NCI-H2081 treated with DMSO at 0.1 percent for 48 hours (cell line): ENCODE measurements around the gene STH.
"Not testable (repeated sequence)": the region's sequence is repeated elsewhere in the genome, so short reads cannot be mapped to it uniquely, and the experiment has no call there.

ENCODE experiments used
- DNase-seq: peaks from one replicate; lab custom pipeline; 2025; lab: John Stamatoyannopoulos, UW

The STH gene

DNA sequence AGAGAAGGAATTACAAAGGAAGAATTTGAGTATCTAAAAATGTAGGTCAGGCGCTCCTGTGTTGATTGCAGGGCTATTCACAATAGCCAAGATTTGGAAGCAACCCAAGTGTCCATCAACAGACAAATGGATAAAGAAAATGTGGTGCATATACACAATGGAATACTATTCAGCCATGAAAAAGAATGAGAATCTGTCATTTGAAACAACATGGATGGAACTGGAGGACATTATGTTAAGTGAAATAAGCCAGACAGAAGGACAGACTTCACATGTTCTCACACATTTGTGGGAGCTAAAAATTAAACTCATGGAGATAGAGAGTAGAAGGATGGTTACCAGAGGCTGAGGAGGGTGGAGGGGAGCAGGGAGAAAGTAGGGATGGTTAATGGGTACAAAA is 7.0 kb downstream of the STH start:
- DNase-seq: not testable (repeated sequence)

DNA sequence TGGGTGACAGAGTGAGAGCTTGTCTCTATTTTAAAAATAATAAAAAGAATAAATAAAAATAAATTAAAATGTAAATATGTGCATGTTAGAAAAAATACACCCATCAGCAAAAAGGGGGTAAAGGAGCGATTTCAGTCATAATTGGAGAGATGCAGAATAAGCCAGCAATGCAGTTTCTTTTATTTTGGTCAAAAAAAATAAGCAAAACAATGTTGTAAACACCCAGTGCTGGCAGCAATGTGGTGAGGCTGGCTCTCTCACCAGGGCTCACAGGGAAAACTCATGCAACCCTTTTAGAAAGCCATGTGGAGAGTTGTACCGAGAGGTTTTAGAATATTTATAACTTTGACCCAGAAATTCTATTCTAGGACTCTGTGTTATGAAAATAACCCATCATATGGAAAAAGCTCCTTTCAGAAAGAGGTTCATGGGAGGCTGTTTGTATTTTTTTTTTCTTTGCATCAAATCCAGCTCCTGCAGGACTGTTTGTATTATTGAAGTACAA is 8.5 kb downstream of the STH start:
- no peak for DNase-seq

DNA sequence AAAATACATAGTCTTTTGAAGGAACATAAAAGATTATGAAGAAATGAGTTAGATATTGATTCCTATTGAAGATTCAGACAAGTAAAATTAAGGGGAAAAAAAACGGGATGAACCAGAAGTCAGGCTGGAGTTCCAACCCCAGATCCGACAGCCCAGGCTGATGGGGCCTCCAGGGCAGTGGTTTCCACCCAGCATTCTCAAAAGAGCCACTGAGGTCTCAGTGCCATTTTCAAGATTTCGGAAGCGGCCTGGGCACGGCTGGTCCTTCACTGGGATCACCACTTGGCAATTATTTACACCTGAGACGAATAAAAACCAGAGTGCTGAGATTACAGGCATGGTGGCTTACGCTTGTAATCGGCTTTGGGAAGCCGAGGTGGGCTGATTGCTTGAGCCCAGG is 9.5 kb downstream of the STH start:
- DNase-seq: no peak

DNA sequence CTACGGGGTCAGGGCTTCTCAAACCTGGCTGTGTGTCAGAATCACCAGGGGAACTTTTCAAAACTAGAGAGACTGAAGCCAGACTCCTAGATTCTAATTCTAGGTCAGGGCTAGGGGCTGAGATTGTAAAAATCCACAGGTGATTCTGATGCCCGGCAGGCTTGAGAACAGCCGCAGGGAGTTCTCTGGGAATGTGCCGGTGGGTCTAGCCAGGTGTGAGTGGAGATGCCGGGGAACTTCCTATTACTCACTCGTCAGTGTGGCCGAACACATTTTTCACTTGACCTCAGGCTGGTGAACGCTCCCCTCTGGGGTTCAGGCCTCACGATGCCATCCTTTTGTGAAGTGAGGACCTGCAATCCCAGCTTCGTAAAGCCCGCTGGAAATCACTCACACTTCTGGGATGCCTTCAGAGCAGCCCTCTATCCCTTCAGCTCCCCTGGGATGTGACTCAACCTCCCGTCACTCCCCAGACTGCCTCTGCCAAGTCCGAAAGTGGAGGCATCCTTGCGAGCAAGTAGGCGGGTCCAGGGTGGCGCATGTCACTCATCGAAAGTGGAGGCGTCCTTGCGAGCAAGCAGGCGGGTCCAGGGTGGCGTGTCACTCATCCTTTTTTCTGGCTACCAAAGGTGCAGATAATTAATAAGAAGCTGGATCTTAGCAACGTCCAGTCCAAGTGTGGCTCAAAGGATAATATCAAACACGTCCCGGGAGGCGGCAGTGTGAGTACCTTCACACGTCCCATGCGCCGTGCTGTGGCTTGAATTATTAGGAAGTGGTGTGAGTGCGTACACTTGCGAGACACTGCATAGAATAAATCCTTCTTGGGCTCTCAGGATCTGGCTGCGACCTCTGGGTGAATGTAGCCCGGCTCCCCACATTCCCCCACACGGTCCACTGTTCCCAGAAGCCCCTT is 10.9 kb downstream of the STH start:
- no peak for DNase-seq

- DNase-seq: no peak
Observed at GRCh38 chr17:46010597-46011186, 11.6 kb downstream of the STH start.

DNA sequence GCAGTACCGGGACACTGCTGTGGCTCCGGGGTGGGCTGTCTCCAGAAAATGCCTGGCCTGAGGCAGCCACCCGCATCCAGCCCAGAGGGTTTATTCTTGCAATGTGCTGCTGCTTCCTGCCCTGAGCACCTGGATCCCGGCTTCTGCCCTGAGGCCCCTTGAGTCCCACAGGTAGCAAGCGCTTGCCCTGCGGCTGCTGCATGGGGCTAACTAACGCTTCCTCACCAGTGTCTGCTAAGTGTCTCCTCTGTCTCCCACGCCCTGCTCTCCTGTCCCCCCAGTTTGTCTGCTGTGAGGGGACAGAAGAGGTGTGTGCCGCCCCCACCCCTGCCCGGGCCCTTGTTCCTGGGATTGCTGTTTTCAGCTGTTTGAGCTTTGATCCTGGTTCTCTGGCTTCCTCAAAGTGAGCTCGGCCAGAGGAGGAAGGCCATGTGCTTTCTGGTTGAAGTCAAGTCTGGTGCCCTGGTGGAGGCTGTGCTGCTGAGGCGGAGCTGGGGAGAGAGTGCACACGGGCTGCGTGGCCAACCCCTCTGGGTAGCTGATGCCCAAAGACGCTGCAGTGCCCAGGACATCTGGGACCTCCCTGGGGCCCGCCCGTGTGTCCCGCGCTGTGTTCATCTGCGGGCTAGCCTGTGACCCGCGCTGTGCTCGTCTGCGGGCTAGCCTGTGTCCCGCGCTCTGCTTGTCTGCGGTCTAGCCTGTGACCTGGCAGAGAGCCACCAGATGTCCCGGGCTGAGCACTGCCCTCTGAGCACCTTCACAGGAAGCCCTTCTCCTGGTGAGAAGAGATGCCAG is 12.9 kb downstream of the STH start:
- DNase-seq: no peak

DNA sequence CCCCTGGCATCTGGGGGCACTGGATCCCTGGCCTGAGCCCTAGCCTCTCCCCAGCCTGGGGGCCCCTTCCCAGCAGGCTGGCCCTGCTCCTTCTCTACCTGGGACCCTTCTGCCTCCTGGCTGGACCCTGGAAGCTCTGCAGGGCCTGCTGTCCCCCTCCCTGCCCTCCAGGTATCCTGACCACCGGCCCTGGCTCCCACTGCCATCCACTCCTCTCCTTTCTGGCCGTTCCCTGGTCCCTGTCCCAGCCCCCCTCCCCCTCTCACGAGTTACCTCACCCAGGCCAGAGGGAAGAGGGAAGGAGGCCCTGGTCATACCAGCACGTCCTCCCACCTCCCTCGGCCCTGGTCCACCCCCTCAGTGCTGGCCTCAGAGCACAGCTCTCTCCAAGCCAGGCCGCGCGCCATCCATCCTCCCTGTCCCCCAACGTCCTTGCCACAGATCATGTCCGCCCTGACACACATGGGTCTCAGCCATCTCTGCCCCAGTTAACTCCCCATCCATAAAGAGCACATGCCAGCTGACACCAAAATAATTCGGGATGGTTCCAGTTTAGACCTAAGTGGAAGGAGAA is 13.5 kb downstream of the STH start:
- no peak for DNase-seq

GRCh38 chr17:46013127-46013501 is 14.1 kb downstream of the STH start:
- DNase-seq: no peak

DNA sequence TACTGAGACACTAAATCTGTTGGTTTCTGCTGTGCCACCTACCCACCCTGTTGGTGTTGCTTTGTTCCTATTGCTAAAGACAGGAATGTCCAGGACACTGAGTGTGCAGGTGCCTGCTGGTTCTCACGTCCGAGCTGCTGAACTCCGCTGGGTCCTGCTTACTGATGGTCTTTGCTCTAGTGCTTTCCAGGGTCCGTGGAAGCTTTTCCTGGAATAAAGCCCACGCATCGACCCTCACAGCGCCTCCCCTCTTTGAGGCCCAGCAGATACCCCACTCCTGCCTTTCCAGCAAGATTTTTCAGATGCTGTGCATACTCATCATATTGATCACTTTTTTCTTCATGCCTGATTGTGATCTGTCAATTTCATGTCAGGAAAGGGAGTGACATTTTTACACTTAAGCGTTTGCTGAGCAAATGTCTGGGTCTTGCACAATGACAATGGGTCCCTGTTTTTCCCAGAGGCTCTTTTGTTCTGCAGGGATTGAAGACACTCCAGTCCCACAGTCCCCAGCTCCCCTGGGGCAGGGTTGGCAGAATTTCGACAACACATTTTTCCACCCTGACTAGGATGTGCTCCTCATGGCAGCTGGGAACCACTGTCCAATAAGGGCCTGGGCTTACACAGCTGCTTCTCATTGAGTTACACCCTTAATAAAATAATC is 14.6 kb downstream of the STH start:
- DNase-seq: no peak

- not testable (repeated sequence) for DNase-seq
Observed at GRCh38 chr17:46019408-46019925, 20.4 kb downstream of the STH start.

DNA sequence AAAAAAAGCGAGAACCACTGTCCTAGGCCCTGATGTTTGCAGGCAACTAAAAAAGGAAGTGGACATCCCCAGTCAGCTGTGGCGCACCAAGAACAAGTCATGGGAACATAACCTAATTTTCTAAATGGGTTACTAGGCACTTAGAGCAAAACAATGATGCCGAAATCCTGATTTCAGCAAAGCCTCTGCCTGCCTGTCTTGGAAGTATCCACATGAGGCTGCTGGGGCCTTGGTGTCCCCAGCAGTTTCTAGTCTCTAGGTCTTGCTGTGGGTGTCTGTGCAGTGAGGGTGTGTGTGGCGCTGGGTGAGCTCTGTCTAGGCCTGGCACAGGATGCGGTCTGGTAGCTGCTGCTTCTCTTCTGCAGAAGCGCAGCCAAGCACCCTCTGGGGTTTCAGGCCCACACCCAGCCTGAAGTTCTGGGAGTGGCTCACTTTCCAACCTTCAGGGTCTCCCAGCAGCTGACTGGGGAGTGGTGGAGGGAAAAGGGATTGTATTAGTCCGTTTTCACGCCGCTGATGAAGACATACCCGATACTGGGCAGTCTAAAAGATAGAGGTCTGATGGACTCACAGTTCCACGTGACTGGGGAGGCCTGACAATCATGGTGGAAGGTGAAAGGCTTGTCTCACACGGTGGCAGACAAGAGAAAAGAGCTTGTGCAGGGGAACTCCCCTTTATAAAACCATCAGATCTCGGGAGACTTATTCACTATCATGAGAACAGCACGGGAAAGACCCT is 21.1 kb downstream of the STH start:
- no peak for DNase-seq

GRCh38 chr17:46020998-46021397 is 21.9 kb downstream of the STH start:
- no peak for DNase-seq

DNA sequence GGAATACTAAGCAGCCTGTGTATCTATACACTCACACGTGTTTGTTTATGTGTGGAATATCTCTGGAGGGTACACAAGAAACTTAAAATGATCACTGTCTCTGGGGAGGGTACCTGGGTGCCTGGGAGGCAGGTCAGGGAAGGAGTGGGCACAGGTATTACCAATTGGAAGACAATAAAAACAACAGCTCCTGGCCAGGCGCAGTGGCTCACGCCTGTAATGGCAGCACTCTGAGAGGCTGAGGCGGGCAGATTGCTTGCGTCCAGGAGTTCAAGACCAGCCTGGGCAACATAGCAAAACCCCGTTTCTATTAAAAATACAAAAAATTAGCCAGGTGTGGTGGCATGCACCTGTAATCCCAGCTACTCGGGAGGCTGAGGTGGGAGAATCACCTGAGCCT is 24.3 kb downstream of the STH start:
- not testable (repeated sequence) for DNase-seq

GRCh38 chr17:46023783-46024388 is 24.8 kb downstream of the STH start:
- no peak for DNase-seq

- no peak for DNase-seq
Observed at GRCh38 chr17:46024590-46024989, 25.5 kb downstream of the STH start.

GRCh38 chr17:46025060-46025459 is 26.0 kb downstream of the STH start:
- no peak for DNase-seq

GRCh38 chr17:46025510-46026165 is 26.6 kb downstream of the STH start:
- DNase-seq: no peak

- DNase-seq: no peak
Observed at GRCh38 chr17:46026166-46027047, 27.4 kb downstream of the STH start.
